Loucy (cell line): ENCODE measurements around the gene MACF1.

Source experiments
- H2AFZ ChIP-seq: fragments of 200-600 bp; sonication (generic); 2 replicates; pipeline ENCODE4 v1.6.0; 2016; ENCODE audit warnings: antibody characterized with exemption, mild to moderate bottlenecking, low read length, moderate library complexity
- H3F3A ChIP-seq: fragments of 200-600 bp; 2 replicates; pipeline ENCODE4 v1.6.0; 2016; ENCODE audit warnings: antibody characterized with exemption, low read depth, mild to moderate bottlenecking
- H3K27me3 ChIP-seq: fragments of 200-600 bp; sonication (generic); 2 replicates; pipeline ENCODE4 v1.6.1; 2014; ENCODE audit warnings: low read length, mild to moderate bottlenecking; ENCODE audit not compliant: insufficient read depth, poor library complexity, severe bottlenecking
- H3K36me3 ChIP-seq: fragments of 200-600 bp; sonication (generic); 2 replicates; pipeline ENCODE4 v1.6.1; 2016; ENCODE audit warnings: low read length; ENCODE audit not compliant: insufficient read depth
- H3K4me1 ChIP-seq: fragments of 200-600 bp; sonication (generic); 2 replicates; pipeline ENCODE4 v1.5.1; 2014; ENCODE audit warnings: low read length, mild to moderate bottlenecking; ENCODE audit not compliant: insufficient read depth, poor library complexity, severe bottlenecking
- H3K4me2 ChIP-seq: fragments of 200-600 bp; sonication (generic); 2 replicates; pipeline ENCODE4 v1.6.0; 2014; ENCODE audit warnings: antibody characterized with exemption, low read length, low read depth, mild to moderate bottlenecking; ENCODE audit not compliant: poor library complexity, severe bottlenecking
- H3K4me3 ChIP-seq: fragments of 200-600 bp; sonication (generic); 2 replicates; pipeline ENCODE4 v1.5.1; 2014; ENCODE audit warnings: low read length, mild to moderate bottlenecking, mixed read lengths; ENCODE audit not compliant: poor library complexity, severe bottlenecking
- H3K79me2 ChIP-seq: fragments of 200-600 bp; sonication (generic); 2 replicates; pipeline ENCODE4 v1.6.1; 2014; ENCODE audit warnings: low read length; ENCODE audit not compliant: insufficient read depth
- H3K9ac ChIP-seq: fragments of 200-600 bp; sonication (generic); 2 replicates; pipeline ENCODE4 v1.6.0; 2014; ENCODE audit warnings: mild to moderate bottlenecking, low read depth, low read length, moderate library complexity; ENCODE audit not compliant: poor library complexity, severe bottlenecking
- H3K9me2 ChIP-seq: fragments of 200-600 bp; sonication (generic); replicated peaks from 2 replicates; pipeline ENCODE4 v1.6.1; 2016; ENCODE audit warnings: low read depth, low read length, mixed read lengths
- H3K9me3 ChIP-seq: fragments of 200-600 bp; sonication (generic); 2 replicates; pipeline ENCODE4 v1.6.1; 2014; ENCODE audit warnings: mild to moderate bottlenecking, antibody characterized with exemption, low read length, low read depth; ENCODE audit not compliant: insufficient read depth
- H4K20me1 ChIP-seq: fragments of 200-600 bp; sonication (generic); 2 replicates; pipeline ENCODE4 v1.6.0; 2014; ENCODE audit warnings: antibody characterized with exemption, low read length, mild to moderate bottlenecking; ENCODE audit not compliant: insufficient read depth, poor library complexity, severe bottlenecking
- CTCF ChIP-seq: fragments of 200-600 bp; sonication (generic); conservative IDR thresholded peaks from 2 replicates; pipeline ENCODE4 v1.5.1; 2014; ENCODE audit warnings: mild to moderate bottlenecking, antibody characterized with exemption, low read length
- EZH2phosphoT487 ChIP-seq: fragments of 200-600 bp; IDR thresholded peaks from 2 replicates; pipeline ENCODE4 v1.6.1; 2018; ENCODE audit warnings: antibody characterized with exemption, mild to moderate bottlenecking, moderate library complexity, borderline replicate concordance

The MACF1 gene

GRCh38 chr1:39483276-39483675 is 278.8 kb downstream of the MACF1 start:
- no peaks in the 10 kb centered on the region for H4K20me1 ChIP-seq
- TF ChIP-seq CTCF (no peak), EZH2phosphoT487 (no peak)
- H3K9ac ChIP-seq = no peak overlapping the region
- H3K79me2 ChIP-seq = no peaks in the 10 kb centered on the region
- H3K27me3 ChIP-seq = no peaks in the 10 kb centered on the region
- H3K4me2 ChIP-seq = no peak overlapping the region
- H3K4me3 ChIP-seq = no peak overlapping the region
- H3K9me2 ChIP-seq = no peaks in the 10 kb centered on the region
- H3K4me1 ChIP-seq = no peaks in the 10 kb centered on the region
- H2AFZ ChIP-seq = no peak overlapping the region
- no peaks in the 10 kb centered on the region for H3K9me3 ChIP-seq
- peaks cover 83% of the 10 kb centered on the region for H3K36me3 ChIP-seq
- no peaks in the 10 kb centered on the region for H3F3A ChIP-seq

GRCh38 chr1:39484564-39484963 is 280.1 kb downstream of the MACF1 start:
- Histone ChIP-seq H3F3A (no peaks in the 10 kb centered on the region), H3K9ac (no peak overlapping the region), H3K4me3 (no peak overlapping the region), H3K4me2 (no peak overlapping the region), H3K36me3 (peaks cover 71% of the 10 kb centered on the region), H4K20me1 (no peaks in the 10 kb centered on the region), H2AFZ (no peak overlapping the region), H3K4me1 (no peaks in the 10 kb centered on the region), H3K9me3 (no peaks in the 10 kb centered on the region), H3K79me2 (no peaks in the 10 kb centered on the region), H3K27me3 (no peaks in the 10 kb centered on the region), H3K9me2 (no peaks in the 10 kb centered on the region)
- TF ChIP-seq EZH2phosphoT487 = no peak
- TF ChIP-seq CTCF = no peak

- Histone ChIP-seq H4K20me1 (no peaks in the 10 kb centered on the region), H3K4me2 (no peak overlapping the region), H3K9ac (no peak overlapping the region), H3K36me3 (peaks cover 65% of the 10 kb centered on the region), H3K27me3 (no peaks in the 10 kb centered on the region), H3F3A (no peaks in the 10 kb centered on the region), H2AFZ (no peak overlapping the region), H3K9me2 (no peaks in the 10 kb centered on the region), H3K4me3 (no peak overlapping the region), H3K4me1 (no peaks in the 10 kb centered on the region), H3K9me3 (no peaks in the 10 kb centered on the region), H3K79me2 (no peaks in the 10 kb centered on the region)
- TF ChIP-seq CTCF (no peak), EZH2phosphoT487 (no peak)
These were observed 280.7 kb downstream of the MACF1 start for GRCh38 chr1:39485046-39485803.
